Pons (tissue), 1 donor: ENCODE data around the gene THEM5.

ENCODE experiments used
- DNase-seq: peaks from one replicate; pipeline ENCODE4 v3.0.0-alpha.2; 2016; ENCODE audit warnings: low spot score

Gene THEM5

GRCh38 chr1:151800830-151801229 lies 52.7 kb downstream of the THEM5 start:
- no peak for DNase-seq

- DNase-seq = no peak
Observed at GRCh38 chr1:151799179-151800022, 54.1 kb downstream of the THEM5 start.

GRCh38 chr1:151798571-151798970 lies 54.9 kb downstream of the THEM5 start:
- DNase-seq = no peak
